SK-N-SH treated with all-trans-retinoic acid at 6 μM for 48 hours (cell line): ENCODE data around the gene PEPD.

Experiments
- ARNTL ChIP-seq: fragments of 450-650 bp; formaldehyde crosslinking; IDR thresholded peaks from 2 replicates; pipeline ENCODE4 v1.5.0; 2020; ENCODE audit warnings: low read depth, mild to moderate bottlenecking, moderate library complexity, borderline replicate concordance
- CSDC2 ChIP-seq: fragments of 250-450 bp; sonication (Bioruptor Pico); IDR thresholded peaks from 2 replicates; pipeline ENCODE4 v1.5.0; 2020; ENCODE audit warnings: mild to moderate bottlenecking, moderate library complexity
- ESRRG ChIP-seq: fragments of 250-450 bp; sonication (Bioruptor Pico); IDR thresholded peaks from 2 replicates; pipeline ENCODE4 v1.6.1; 2021; ENCODE audit warnings: mild to moderate bottlenecking
- OSR1 ChIP-seq: fragments of 250-450 bp; sonication (Bioruptor Pico); IDR thresholded peaks from 2 replicates; pipeline ENCODE4 v1.8.0; 2022; ENCODE audit warnings: moderate library complexity, mild to moderate bottlenecking, inconsistent platforms
- PATZ1 ChIP-seq: fragments of 250-450 bp; sonication (Bioruptor Pico); IDR thresholded peaks from 2 replicates; pipeline ENCODE4 v1.8.0; 2020; ENCODE audit warnings: mild to moderate bottlenecking, moderate library complexity, borderline replicate concordance
- RARB ChIP-seq: fragments of 250-450 bp; sonication (Bioruptor Pico); IDR thresholded peaks from 2 replicates; pipeline ENCODE4 v1.8.0; 2021; ENCODE audit warnings: mild to moderate bottlenecking, moderate library complexity
- SNAI2 ChIP-seq: fragments of 250-450 bp; sonication (Bioruptor Pico); IDR thresholded peaks from 2 replicates; pipeline ENCODE4 v1.5.0; 2020; ENCODE audit warnings: mild to moderate bottlenecking, moderate library complexity
- ZC3H10 ChIP-seq: fragments of 250-450 bp; sonication (Bioruptor Pico); IDR thresholded peaks from 2 replicates; pipeline ENCODE4 v1.5.1; 2021; ENCODE audit warnings: mild to moderate bottlenecking, moderate library complexity
- ZFP3 ChIP-seq: fragments of 250-450 bp; sonication (Bioruptor Pico); IDR thresholded peaks from 2 replicates; pipeline ENCODE4 v1.5.0; 2020; ENCODE audit warnings: mild to moderate bottlenecking, moderate library complexity
- ZFP30 ChIP-seq: fragments of 450-650 bp; formaldehyde crosslinking; IDR thresholded peaks from 2 replicates; pipeline ENCODE4 v1.5.0; 2022; ENCODE audit warnings: mild to moderate bottlenecking, moderate library complexity
- ZNF8 ChIP-seq: fragments of 450-650 bp; formaldehyde crosslinking; IDR thresholded peaks from 2 replicates; pipeline ENCODE4 v1.5.0; 2020; ENCODE audit warnings: mild to moderate bottlenecking, moderate library complexity
- TF ChIP-seq, protein P1 (sequence below): fragments of 250-450 bp; sonication (Bioruptor Pico); IDR thresholded peaks from 2 replicates; pipeline ENCODE4 v1.5.1; 2021; ENCODE audit warnings: mild to moderate bottlenecking, moderate library complexity
- TF ChIP-seq, protein P2 (sequence below): fragments of 250-450 bp; sonication (Bioruptor Pico); IDR thresholded peaks from 2 replicates; pipeline ENCODE4 v1.5.0; 2020; ENCODE audit warnings: mild to moderate bottlenecking, moderate library complexity

DNA sequence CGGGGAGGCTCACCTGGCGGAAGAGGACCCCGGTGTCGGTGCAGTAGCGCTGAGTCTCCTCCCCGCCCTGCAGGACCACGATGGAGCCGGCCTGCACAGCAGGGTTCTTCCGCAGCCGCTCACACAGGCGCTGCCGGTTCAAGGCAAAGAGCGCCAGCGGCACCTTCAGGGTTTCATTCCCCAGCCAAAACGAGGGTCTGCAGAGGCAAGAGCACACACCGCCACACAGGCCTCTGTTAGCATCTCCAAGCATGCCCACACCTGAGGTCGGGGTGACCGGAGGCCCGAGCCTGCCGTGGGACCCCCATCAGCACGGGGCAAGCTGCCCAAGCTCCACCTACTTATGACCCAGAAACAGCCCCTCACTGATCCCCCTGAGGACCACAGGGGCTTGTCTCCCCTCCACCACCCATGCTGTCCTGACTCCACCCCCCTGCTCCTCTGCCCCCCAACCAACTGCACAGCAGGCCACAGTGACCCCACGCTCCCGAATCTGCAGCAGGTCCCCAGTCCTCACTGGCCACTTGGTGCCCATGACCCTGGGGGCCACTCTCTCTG, 8.9 kb downstream of the PEPD start:
- no peak for TF ChIP-seq OSR1 (CRISPR knock-in tag)
- no peak for TF ChIP-seq ZFP30 (CRISPR knock-in tag)
- no peak for TF ChIP-seq SNAI2
- no peak for TF ChIP-seq ESRRG (CRISPR knock-in tag)
- TF ChIP-seq ZNF8 (CRISPR knock-in tag) = no peak
- TF ChIP-seq PATZ1 = no peak
- TF ChIP-seq, protein P1, sequence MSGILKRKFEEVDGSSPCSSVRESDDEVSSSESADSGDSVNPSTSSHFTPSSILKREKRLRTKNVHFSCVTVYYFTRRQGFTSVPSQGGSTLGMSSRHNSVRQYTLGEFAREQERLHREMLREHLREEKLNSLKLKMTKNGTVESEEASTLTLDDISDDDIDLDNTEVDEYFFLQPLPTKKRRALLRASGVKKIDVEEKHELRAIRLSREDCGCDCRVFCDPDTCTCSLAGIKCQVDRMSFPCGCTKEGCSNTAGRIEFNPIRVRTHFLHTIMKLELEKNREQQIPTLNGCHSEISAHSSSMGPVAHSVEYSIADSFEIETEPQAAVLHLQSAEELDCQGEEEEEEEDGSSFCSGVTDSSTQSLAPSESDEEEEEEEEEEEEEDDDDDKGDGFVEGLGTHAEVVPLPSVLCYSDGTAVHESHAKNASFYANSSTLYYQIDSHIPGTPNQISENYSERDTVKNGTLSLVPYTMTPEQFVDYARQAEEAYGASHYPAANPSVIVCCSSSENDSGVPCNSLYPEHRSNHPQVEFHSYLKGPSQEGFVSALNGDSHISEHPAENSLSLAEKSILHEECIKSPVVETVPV (CRISPR knock-in tag) = no peak
- TF ChIP-seq, protein P2, sequence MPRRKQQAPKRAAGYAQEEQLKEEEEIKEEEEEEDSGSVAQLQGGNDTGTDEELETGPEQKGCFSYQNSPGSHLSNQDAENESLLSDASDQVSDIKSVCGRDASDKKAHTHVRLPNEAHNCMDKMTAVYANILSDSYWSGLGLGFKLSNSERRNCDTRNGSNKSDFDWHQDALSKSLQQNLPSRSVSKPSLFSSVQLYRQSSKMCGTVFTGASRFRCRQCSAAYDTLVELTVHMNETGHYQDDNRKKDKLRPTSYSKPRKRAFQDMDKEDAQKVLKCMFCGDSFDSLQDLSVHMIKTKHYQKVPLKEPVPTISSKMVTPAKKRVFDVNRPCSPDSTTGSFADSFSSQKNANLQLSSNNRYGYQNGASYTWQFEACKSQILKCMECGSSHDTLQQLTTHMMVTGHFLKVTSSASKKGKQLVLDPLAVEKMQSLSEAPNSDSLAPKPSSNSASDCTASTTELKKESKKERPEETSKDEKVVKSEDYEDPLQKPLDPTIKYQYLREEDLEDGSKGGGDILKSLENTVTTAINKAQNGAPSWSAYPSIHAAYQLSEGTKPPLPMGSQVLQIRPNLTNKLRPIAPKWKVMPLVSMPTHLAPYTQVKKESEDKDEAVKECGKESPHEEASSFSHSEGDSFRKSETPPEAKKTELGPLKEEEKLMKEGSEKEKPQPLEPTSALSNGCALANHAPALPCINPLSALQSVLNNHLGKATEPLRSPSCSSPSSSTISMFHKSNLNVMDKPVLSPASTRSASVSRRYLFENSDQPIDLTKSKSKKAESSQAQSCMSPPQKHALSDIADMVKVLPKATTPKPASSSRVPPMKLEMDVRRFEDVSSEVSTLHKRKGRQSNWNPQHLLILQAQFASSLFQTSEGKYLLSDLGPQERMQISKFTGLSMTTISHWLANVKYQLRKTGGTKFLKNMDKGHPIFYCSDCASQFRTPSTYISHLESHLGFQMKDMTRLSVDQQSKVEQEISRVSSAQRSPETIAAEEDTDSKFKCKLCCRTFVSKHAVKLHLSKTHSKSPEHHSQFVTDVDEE = no peak
- TF ChIP-seq CSDC2 (CRISPR knock-in tag) = no peak
- no peak for TF ChIP-seq ZFP3 (CRISPR knock-in tag)
- no peak for TF ChIP-seq RARB (CRISPR knock-in tag)
- TF ChIP-seq ARNTL (CRISPR knock-in tag) = no peak
- no peak for TF ChIP-seq ZC3H10 (CRISPR knock-in tag)
